Thyroid gland (tissue), 4 donors: ENCODE data around the gene DHDH.
A peak's percentile ranks its signal among the peaks of the same experiment; 100 is the strongest.

Experiments used
- POLR2A ChIP-seq, 2 donors: fragments of 450-650 bp; IDR thresholded peaks; one replicate each; pipeline ENCODE4 v1.6.1; 2017; ENCODE audit warnings: antibody characterized with exemption in 2 of 2, mild to moderate bottlenecking in 2 of 2, moderate library complexity in 1 of 2
- TF ChIP-seq, protein P1 (sequence below), 6 experiments: fragments of 200-600 bp in 3 of 6; fragments of 450-650 bp in 3 of 6; sonication (generic) in 3 of 6; IDR thresholded peaks; one replicate each; pipeline ENCODE4 v1.5.1; 2016 to 2019; ENCODE audit warnings: antibody characterized with exemption in 6 of 6, mild to moderate bottlenecking in 2 of 6, inconsistent platforms in 1 of 6, moderate library complexity in 1 of 6

- TF ChIP-seq, protein P1, sequence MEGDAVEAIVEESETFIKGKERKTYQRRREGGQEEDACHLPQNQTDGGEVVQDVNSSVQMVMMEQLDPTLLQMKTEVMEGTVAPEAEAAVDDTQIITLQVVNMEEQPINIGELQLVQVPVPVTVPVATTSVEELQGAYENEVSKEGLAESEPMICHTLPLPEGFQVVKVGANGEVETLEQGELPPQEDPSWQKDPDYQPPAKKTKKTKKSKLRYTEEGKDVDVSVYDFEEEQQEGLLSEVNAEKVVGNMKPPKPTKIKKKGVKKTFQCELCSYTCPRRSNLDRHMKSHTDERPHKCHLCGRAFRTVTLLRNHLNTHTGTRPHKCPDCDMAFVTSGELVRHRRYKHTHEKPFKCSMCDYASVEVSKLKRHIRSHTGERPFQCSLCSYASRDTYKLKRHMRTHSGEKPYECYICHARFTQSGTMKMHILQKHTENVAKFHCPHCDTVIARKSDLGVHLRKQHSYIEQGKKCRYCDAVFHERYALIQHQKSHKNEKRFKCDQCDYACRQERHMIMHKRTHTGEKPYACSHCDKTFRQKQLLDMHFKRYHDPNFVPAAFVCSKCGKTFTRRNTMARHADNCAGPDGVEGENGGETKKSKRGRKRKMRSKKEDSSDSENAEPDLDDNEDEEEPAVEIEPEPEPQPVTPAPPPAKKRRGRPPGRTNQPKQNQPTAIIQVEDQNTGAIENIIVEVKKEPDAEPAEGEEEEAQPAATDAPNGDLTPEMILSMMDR (IDR thresholded peaks at IDR 0.05) = no peak
- TF ChIP-seq POLR2A (IDR thresholded peaks at IDR 0.05) = peak; percentile 100
Observed at GRCh38 chr19:48965040-48965805, 31.7 kb downstream of the DHDH start, which contains the start of gene FTL.
